Rectal smooth muscle tissue (tissue), 1 donor: ENCODE results near the gene SCARF2.

Source experiments
- H3K27ac ChIP-seq: one replicate; pipeline ENCODE4 v1.7.0; 2013; ENCODE audit warnings: low read depth, low read length, inconsistent platforms
- H3K27me3 ChIP-seq: one replicate; pipeline ENCODE4 v1.7.0; 2013; ENCODE audit warnings: low read length; ENCODE audit not compliant: control insufficient read depth, insufficient read depth
- H3K36me3 ChIP-seq: one replicate; pipeline ENCODE4 v1.7.0; 2013; ENCODE audit warnings: low read length; ENCODE audit not compliant: control insufficient read depth, insufficient read depth
- H3K4me1 ChIP-seq: one replicate; pipeline ENCODE4 v1.7.0; 2013; ENCODE audit warnings: low read length; ENCODE audit not compliant: control insufficient read depth, insufficient read depth
- H3K4me3 ChIP-seq: one replicate; pipeline ENCODE4 v1.7.0; 2013; ENCODE audit warnings: low read length
- H3K9ac ChIP-seq: one replicate; pipeline ENCODE4 v1.7.0; 2013; ENCODE audit warnings: low read length

SCARF2 gene

DNA sequence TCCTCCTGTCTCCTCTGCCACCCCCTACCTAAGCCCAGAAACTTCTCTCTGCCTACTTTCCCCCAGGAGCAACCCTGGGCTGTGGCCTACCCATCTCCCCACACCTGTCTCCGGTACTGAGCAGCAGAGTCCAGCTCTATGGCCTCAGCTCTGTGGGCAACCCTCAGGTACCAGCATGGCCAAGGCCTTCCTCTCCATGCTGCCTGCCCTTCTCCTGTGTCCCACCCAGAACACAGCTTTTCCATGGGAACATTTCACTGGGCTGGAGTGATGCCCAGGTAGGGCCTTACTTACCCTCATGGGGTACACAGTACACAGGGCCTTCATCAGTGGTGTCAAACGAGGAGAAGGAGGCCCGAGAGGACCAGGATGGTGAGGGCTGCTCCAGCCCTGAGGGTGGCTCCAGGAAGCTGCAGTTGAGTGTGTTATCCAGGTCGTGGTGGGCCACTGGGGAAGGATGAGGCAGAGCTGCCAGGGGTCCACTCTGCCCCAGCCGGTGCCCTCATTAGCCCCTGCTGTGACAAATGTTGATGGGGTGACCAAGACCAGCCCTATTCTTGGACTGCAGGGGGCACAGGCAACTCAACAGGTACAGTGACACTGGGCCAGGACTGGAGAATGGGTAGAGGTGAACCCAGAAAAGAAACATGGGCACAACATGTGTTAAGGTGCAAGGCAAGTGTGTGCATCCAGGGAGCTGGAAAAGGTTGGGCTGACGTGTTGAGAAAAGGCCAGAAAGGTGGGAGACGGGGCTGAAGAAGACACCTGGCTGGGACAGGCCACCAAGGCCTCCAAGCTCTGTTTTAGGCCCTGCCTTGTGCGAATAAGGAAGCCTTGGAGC, 10.3 kb downstream of the SCARF2 start:
- H3K4me1 ChIP-seq: peaks cover 12% of the 10 kb centered on the region
- H3K27me3 ChIP-seq: peaks cover 16% of the 10 kb centered on the region
- H3K36me3 ChIP-seq: peaks cover 2% of the 10 kb centered on the region
- no peak overlapping the region for H3K27ac ChIP-seq
- no peak overlapping the region for H3K9ac ChIP-seq
- no peak overlapping the region for H3K4me3 ChIP-seq

DNA sequence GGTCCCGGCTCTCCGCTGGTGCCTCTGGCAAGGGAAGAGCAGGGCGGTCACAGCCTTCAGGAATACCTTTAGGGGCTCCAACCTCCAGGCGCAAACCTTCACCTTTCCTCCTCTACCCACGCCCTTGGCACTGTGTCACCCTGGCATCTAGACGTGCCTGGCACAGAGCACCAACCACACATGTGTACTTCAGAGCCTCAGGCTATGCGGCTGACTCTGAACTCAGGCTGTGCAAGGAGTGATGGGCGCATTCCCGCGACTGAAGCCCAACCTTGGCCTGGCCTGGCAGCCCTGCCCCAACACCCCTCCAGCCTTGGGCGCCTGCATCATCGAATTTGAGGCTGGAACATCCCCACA, 11.4 kb downstream of the SCARF2 start:
- Histone ChIP-seq H3K9ac (no peak overlapping the region), H3K27me3 (peaks cover 10% of the 10 kb centered on the region), H3K36me3 (peaks cover 2% of the 10 kb centered on the region), H3K27ac (no peak overlapping the region), H3K4me1 (peaks cover 11% of the 10 kb centered on the region), H3K4me3 (no peak overlapping the region)

DNA sequence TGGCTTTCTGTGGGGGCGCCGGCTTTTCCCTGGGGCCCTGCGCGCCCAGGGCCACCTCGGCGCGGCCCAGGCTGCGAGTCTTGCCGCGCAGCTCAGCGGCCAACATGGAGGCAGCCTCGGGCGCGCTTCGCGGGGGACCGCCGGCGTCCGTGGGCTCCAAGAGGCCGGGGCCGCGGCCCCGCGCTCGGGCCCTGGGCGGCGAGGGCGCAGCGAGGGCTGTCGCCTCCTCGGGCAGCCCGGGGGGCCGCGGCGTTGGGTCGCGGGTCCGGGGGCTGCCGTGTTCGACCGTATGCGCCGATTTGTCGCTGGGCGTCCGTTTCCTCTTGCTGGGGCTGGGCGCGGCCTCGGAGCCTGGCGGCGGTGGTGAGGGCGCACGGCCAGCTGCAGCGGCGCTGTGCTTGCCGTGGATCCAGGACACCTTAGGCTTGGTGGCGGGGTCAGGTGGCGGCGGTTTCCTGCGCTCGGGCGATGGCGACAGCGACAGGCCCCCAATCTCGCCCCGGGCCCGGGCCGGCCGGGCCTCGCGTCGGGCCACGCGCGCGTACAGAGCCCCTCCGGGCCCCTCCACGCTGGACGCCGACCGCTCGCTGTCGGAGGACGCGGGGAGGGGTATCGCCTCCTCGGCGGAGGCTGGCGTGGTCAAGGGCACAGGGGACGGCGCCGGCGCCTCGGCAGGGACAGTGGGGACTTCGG, 11.9 kb downstream of the SCARF2 start:
- Histone ChIP-seq H3K9ac (no peak overlapping the region), H3K27me3 (peaks cover 9% of the 10 kb centered on the region), H3K4me1 (peaks cover 10% of the 10 kb centered on the region), H3K27ac (no peak overlapping the region), H3K36me3 (peaks cover 2% of the 10 kb centered on the region), H3K4me3 (no peak overlapping the region)

DNA sequence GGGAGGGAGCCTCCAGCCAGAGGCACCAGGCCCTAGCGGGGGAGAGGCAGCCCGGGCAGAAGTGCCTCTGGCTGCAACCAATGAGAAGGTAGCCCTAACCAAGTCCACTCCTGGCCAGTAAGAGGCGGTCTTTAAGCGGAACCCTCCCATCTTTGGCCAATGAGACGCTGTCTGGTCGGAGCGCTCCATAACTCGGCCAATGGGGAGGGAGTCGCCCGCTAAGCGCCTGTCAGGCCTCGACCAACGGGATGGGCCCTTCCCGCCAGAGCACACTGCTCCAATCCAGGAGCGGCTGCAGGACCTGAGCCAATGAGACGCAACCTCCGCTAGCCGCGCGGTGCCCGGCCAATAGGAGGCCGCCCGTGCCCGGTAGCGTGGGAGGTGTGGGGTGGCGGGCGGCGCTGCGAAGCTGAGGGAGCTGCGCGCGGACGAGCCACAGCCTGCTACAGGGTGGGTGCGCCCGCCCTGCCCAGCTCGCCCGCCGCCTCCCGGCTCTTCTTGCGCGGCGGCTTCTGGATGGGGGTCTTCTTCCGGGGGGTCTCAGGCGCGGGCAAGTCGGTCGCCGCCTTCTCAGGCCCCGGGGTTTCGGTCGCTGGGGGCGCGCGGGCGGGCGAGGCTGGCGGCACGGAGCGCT, 12.6 kb downstream of the SCARF2 start:
- H3K36me3 ChIP-seq: peaks cover 2% of the 10 kb centered on the region
- peaks cover 9% of the 10 kb centered on the region for H3K27me3 ChIP-seq
- H3K4me3 ChIP-seq: no peak overlapping the region
- no peak overlapping the region for H3K9ac ChIP-seq
- peaks cover 10% of the 10 kb centered on the region for H3K4me1 ChIP-seq
- no peak overlapping the region for H3K27ac ChIP-seq

DNA sequence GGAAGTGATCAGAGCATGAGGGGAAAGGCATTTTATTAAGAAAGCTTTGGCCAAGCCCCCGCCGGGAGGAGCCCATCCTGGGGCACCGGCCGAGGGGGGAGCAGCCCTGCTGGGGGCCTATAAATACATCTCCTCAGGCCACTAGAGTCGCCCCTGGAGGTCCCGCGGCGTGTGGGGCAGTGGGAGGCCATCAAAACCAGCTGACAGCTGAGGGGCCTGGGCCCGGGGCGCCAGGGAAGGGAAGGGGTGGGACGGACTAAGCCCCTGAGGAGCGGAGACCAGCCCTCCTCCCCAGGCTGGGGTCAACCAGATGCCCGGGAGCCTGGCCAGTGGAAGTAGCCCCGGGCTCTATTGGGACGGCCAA, 13.1 kb downstream of the SCARF2 start:
- Histone ChIP-seq H3K9ac (no peak overlapping the region), H3K4me3 (no peak overlapping the region), H3K36me3 (peaks cover 2% of the 10 kb centered on the region), H3K27ac (no peak overlapping the region), H3K27me3 (peaks cover 9% of the 10 kb centered on the region), H3K4me1 (peaks cover 10% of the 10 kb centered on the region)

DNA sequence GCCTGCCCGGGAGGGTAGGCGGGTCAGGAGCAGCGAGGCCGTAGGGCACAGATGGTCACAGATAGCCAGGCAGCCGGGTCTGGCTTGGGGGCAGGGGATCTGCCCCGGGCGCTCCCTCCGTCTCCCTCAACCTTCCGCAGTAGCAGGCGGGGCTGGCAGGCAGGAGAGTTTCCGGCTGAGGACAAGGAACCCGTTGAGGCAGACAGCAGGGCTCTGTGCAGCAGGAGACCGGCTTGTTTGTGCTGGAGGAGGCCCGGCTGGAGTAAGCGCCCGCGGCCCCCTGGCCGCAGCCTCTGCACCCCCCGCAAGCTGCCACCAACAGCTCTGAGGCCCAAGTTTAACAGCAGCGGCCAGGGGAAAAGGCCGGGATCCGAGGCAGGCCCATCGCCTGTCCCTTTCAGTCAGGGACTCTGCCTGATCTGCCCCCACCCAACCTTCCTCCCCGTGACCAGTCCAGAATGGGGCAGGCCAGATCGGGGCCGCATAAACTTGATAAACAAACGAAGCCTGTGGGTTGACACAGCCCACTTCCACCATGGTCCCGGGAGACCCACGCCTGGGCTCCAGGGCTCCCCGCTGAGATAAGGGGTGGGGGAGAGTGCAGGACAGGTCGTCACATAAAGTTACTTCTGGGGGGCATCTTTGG, 13.6 kb downstream of the SCARF2 start:
- Histone ChIP-seq H3K27ac (peak overlapping the region; percentile 49), H3K4me3 (no peak overlapping the region), H3K27me3 (peaks cover 9% of the 10 kb centered on the region), H3K36me3 (peaks cover 2% of the 10 kb centered on the region), H3K9ac (no peak overlapping the region), H3K4me1 (peaks cover 10% of the 10 kb centered on the region)

DNA sequence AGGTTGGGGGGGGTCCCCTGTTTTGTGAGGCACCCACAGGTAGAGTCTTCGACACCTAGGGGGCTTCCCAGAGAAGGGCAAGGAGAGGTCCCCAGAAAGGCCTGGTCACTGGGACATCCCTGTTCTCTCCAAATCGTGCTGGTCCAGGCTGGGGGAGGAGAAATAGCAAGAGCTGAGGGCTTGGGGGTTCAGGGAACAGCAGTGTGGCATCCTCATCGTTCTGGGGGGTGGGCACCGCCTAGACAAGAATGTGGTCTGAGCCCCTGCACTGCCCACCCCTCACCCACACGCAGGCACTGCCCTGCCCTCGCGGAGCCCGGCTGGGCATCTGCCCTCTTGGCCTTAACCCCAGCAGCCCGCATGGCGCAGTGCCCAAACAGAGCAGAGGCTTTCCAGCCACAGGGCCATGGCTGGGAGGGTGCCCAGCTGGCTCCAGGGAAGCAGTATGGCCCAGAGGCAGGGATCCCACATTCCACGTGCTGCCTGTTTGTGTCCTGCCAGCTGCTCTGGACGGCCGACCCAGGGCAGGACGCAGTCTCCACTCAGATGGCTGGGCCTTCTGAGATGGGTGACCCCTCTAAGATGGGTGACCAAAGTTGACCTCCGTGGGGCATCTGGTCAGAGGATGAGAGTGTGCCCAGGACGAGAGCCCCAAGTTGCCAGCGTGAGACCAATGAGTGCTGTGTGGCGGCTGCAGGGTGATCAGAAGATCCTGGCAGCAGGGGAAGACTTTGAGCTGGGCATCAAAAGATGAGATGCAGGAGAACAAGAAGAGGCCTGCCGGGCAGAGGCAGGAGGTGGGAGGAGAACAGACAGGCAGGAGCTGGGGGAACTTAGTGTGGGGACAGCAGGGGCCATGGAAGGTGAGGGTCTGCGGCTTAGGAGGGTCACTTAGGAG, 14.4 kb downstream of the SCARF2 start:
- Histone ChIP-seq H3K27me3 (peaks cover 9% of the 10 kb centered on the region), H3K4me1 (peaks cover 10% of the 10 kb centered on the region), H3K4me3 (no peak overlapping the region), H3K36me3 (peaks cover 2% of the 10 kb centered on the region), H3K27ac (peak overlapping the region; percentile 49), H3K9ac (no peak overlapping the region)

DNA sequence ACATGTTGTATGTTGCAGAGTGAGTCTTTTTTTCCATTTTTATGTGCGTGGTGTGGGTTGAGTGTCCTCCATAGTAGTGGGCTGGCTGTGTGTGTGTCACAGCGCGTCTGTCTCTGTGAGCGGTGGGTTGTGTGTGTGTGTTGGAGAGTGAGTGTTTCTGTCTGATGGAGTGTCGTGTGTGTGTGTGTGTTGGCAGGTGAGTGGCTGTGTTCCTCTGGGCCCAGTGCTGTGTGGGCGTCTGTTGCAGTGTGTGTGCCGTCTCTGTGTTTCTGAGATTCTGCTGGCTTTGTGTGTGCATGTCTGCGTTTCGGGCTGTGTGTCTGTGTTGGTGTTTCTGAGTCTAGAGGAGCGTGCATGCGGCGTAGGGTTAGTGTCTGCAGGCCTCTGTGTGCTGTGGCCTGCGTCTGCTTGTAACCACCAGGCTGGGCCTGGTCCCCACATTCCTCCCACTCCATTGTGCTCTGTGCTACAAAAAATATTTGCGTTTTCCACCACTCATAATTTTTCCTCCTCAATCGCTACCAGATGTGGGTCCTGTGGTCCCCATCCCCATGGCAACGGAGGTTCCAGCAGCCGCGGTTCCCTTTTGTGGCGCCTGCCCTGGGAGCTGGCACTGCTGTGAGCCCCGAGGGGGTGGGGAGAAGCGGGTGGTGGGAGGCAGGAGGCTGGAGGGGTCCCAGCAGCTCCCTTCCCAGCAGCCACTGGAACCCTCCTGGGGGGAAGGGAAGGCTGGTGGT, 15.2 kb downstream of the SCARF2 start:
- Histone ChIP-seq H3K4me1 (peaks cover 10% of the 10 kb centered on the region), H3K9ac (no peak overlapping the region), H3K27me3 (peaks cover 9% of the 10 kb centered on the region), H3K27ac (peak overlapping the region; percentile 49), H3K4me3 (no peak overlapping the region), H3K36me3 (peaks cover 2% of the 10 kb centered on the region)

DNA sequence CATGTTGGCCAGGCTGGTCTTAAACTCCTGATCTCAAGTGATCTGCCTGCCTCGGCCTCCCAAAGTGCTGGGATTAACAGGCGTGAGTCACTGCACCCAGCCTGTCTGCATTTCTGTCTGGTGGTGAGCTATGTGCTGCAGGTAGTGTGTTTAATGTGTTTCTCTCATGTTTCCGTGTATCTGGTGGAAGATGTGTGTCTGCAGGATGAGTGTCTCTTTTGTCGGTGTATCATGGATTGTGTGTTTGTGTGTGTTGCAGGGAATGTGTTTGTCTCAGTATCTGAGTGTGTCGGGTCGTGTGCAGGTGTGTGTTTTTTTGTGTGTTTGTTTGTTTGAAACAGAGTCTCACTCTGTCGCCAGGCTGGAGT, 16.1 kb downstream of the SCARF2 start:
- peaks cover 5% of the 10 kb centered on the region for H3K27me3 ChIP-seq
- H3K9ac ChIP-seq: no peak overlapping the region
- no peak overlapping the region for H3K4me3 ChIP-seq
- no peaks in the 10 kb centered on the region for H3K36me3 ChIP-seq
- H3K27ac ChIP-seq: no peak overlapping the region
- H3K4me1 ChIP-seq: peaks cover 10% of the 10 kb centered on the region

DNA sequence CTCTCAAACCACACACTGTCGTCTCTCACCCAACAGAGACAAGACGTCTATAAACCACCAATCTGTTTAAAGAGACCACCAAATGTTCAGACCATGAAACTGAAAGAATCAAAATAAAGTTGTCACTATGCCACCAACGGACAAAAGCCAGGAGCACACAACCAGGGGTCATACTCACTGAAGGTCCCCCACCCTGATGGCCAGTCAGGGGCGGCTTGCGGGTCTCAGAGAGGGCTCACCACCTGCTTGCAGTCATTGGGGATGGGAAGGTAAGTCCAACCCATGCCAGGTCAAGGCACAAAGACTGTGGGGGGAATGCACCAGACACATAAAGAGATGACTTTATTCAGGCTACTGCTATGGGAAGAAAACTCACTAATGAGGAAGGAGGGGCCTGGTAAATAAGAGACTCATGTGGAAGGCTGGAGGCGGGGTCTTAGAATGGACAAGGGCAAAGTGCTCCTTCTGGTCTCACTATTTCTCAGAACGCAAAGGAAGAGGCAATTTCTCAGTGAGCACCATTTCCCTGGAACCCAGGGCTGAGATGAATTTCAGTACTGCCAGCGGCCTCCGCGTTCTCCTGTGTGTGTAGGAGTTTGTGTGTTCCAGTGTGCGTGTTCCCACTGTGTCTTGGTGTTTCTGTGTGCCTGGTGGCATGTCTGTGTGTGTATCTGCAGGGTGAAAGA, 17.3 kb downstream of the SCARF2 start:
- no peaks in the 10 kb centered on the region for H3K36me3 ChIP-seq
- H3K27me3 ChIP-seq: peaks cover 3% of the 10 kb centered on the region
- no peak overlapping the region for H3K9ac ChIP-seq
- peaks cover 10% of the 10 kb centered on the region for H3K4me1 ChIP-seq
- no peak overlapping the region for H3K27ac ChIP-seq
- H3K4me3 ChIP-seq: no peak overlapping the region

DNA sequence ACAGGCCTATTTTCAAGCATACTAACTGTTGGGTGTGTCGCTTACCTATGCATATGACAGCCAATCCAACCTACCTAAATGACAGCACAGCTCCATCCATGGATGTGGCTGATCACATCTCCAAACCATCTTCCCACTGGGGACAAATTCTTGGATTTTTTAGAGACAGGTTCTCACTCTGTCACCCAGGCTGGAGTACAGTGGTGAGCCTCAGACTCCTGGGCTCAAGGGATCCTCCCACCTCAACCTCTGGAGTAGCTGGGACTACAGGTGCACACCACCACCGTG, 18.0 kb downstream of the SCARF2 start:
- H3K36me3 ChIP-seq: no peaks in the 10 kb centered on the region
- H3K4me3 ChIP-seq: no peak overlapping the region
- H3K27me3 ChIP-seq: no peaks in the 10 kb centered on the region
- H3K4me1 ChIP-seq: peaks cover 8% of the 10 kb centered on the region
- H3K9ac ChIP-seq: no peak overlapping the region
- H3K27ac ChIP-seq: no peak overlapping the region
